IPS-NIHi7 (cell line): Measurements from ENCODE around the gene NFE2L1.
"Not testable (repeated sequence)": the region's sequence is repeated elsewhere in the genome, so short reads cannot be mapped to it uniquely, and the experiment has no call there.

Source experiments
- DNase-seq: peaks from one replicate; pipeline ENCODE4 v3.0.0; 2012; ENCODE audit warnings: mixed read lengths; ENCODE audit errors: extremely low spot score

The NFE2L1 gene

GRCh38 chr17:48047741-48048383 is at the start of gene NFE2L1:
Gene NFE2L1, plus strand, starts transcription at chr17:48048359. Its CDS starts 2,760 bp downstream, at chr17:48051119.
- DNase-seq = peak; percentile 95

GRCh38 chr17:47999582-47999981 is 48.6 kb upstream of the NFE2L1 start:
- no peak for DNase-seq

- no peak for DNase-seq
Measured at GRCh38 chr17:48001197-48001596, 47.0 kb upstream of the NFE2L1 start.

- not testable (repeated sequence) for DNase-seq
Measured at GRCh38 chr17:48001657-48002056, 46.5 kb upstream of the NFE2L1 start.

- no peak for DNase-seq
Measured at GRCh38 chr17:48002266-48002915, 45.8 kb upstream of the NFE2L1 start.

GRCh38 chr17:48002916-48003416 is 45.2 kb upstream of the NFE2L1 start:
- DNase-seq = no peak

GRCh38 chr17:48003417-48004151 is 44.6 kb upstream of the NFE2L1 start:
- peak; percentile 59 for DNase-seq

- DNase-seq = no peak
Measured at GRCh38 chr17:48004983-48005382, 43.2 kb upstream of the NFE2L1 start.

GRCh38 chr17:48006936-48007709 is 41.0 kb upstream of the NFE2L1 start:
- DNase-seq = no peak

- no peak for DNase-seq
Measured at GRCh38 chr17:48010193-48010592, 38.0 kb upstream of the NFE2L1 start.

- DNase-seq = peak; percentile 67
Measured at GRCh38 chr17:48011405-48012150, 36.6 kb upstream of the NFE2L1 start.

- peak; percentile 80 for DNase-seq
Measured at GRCh38 chr17:48012151-48012520, 36.0 kb upstream of the NFE2L1 start.

- DNase-seq = no peak
Measured at GRCh38 chr17:48012654-48013053, 35.5 kb upstream of the NFE2L1 start.

- no peak for DNase-seq
Measured at GRCh38 chr17:48013876-48014594, 34.1 kb upstream of the NFE2L1 start.

- no peak for DNase-seq
Measured at GRCh38 chr17:48014595-48015111, 33.5 kb upstream of the NFE2L1 start.

- no peak for DNase-seq
Measured at GRCh38 chr17:48016112-48016511, 32.0 kb upstream of the NFE2L1 start.

- DNase-seq = not testable (repeated sequence)
Measured at GRCh38 chr17:48017817-48018158, 30.4 kb upstream of the NFE2L1 start.

GRCh38 chr17:48021934-48022333 is 26.2 kb upstream of the NFE2L1 start:
- DNase-seq = no peak

GRCh38 chr17:48022901-48023300 is 25.3 kb upstream of the NFE2L1 start:
- no peak for DNase-seq

GRCh38 chr17:48023400-48024148 is 24.6 kb upstream of the NFE2L1 start:
- DNase-seq = peak; percentile 84
